Thymus (tissue), 11 donors: Measurements from ENCODE around the gene BRD3. TPM values are rescaled to one million over a fixed set of nuclear protein-coding genes. Genes with fewer than 3 reads are reported as not detected.
"Not testable (repeated sequence)": the region's sequence is repeated elsewhere in the genome, so short reads cannot be mapped to it uniquely, and the experiment has no call there.

ENCODE experiments used
- DNase-seq, 9 donors: peaks; one replicate each; pipeline ENCODE4 v3.0.0-alpha.2; 2013; ENCODE audit warnings: low spot score in 9 of 9, low read depth in 6 of 9, missing footprints in 1 of 9
- H3K27ac ChIP-seq, 2 donors: one replicate each; pipeline ENCODE4 v1.5.1; 2013; ENCODE audit warnings: control low read depth in 1 of 2, low read depth in 1 of 2, low read length in 1 of 2, mild to moderate bottlenecking in 1 of 2, moderate library complexity in 1 of 2
- H3K27me3 ChIP-seq, 2 donors: one replicate each; pipeline ENCODE4 v1.5.1; 2013; ENCODE audit warnings: low read length in 1 of 2; ENCODE audit not compliant: control insufficient read depth in 2 of 2, insufficient read depth in 1 of 2
- H3K36me3 ChIP-seq, 2 donors: one replicate each; pipeline ENCODE4 v1.5.1; 2013; ENCODE audit warnings: low read length in 1 of 2, mild to moderate bottlenecking in 1 of 2, moderate library complexity in 1 of 2; ENCODE audit not compliant: control insufficient read depth in 2 of 2, insufficient read depth in 2 of 2
- H3K4me1 ChIP-seq, 2 donors: one replicate each; pipeline ENCODE4 v1.5.1; 2013; ENCODE audit warnings: low read length in 2 of 2; ENCODE audit not compliant: control insufficient read depth in 2 of 2, insufficient read depth in 2 of 2
- H3K4me3 ChIP-seq, 2 donors: one replicate each; pipeline ENCODE4 v1.5.1; 2013; ENCODE audit warnings: low read length in 2 of 2, control low read depth in 1 of 2, mild to moderate bottlenecking in 1 of 2
- H3K9me3 ChIP-seq, 2 donors: one replicate each; pipeline ENCODE4 v1.5.1; 2013; ENCODE audit warnings: low read length in 1 of 2, mild to moderate bottlenecking in 1 of 2; ENCODE audit not compliant: control insufficient read depth in 2 of 2, insufficient read depth in 1 of 2
- WGBS: extraction: QIAGEN DNeasy Blood & Tissue Kit; methylation state at CpG from one replicate; pipeline ENCODE4 v1.1.7; 2013; 5-methylcytosine and 5-hydroxymethylcytosine counted together
- polyA plus RNA-seq: library from polyadenylated mRNA; stranded (reverse); fragments of 200-250 nt; gene quantifications from one replicate; pipeline ENCODE4 v1.2.3, GENCODE V29; 2013
- total RNA-seq: library from RNA; stranded (reverse); fragments of 120-200 nt; gene quantifications from one replicate; pipeline ENCODE4 v1.2.4, GENCODE V29; 2013
- donor health status: healthy.

The BRD3 gene
- total and polyA plus RNA-seq, 2 donors, result 6.4 to 14.5 TPM

DNA sequence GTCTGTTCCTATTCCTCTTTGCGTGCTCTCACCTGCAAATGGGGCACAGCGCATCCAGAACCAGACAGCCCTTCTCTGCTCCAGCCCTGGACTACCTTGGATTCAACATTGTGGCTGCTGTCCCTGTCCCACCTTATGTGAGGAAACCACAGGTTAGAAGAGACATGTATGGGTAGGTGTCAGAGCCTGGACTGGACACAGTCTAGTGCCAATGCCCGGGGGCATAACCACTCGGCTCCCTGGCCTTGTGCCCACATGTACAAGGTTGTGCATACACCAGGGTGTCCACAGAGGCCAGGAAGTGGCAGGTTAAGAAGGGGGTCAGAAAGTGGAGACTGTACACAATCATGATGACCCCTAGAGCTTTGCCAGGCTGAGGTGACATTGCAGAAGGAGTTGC is 22.1 kb upstream of the BRD3 start:
- no peaks in the 10 kb centered on the region for H3K4me1 ChIP-seq
- DNase-seq, result no peak
- H3K36me3 ChIP-seq, result no peaks in the 10 kb centered on the region
- WGBS, result 87% methylated on average over 4 of the region's 4 CpGs
- H3K4me3 ChIP-seq, result no peak overlapping the region
- H3K9me3 ChIP-seq, result peaks cover 0 to 3% of the 10 kb centered on the region in 2 donors
- no peak overlapping the region for H3K27ac ChIP-seq
- H3K27me3 ChIP-seq, result peaks cover 0 to 10% of the 10 kb centered on the region in 2 donors

DNA sequence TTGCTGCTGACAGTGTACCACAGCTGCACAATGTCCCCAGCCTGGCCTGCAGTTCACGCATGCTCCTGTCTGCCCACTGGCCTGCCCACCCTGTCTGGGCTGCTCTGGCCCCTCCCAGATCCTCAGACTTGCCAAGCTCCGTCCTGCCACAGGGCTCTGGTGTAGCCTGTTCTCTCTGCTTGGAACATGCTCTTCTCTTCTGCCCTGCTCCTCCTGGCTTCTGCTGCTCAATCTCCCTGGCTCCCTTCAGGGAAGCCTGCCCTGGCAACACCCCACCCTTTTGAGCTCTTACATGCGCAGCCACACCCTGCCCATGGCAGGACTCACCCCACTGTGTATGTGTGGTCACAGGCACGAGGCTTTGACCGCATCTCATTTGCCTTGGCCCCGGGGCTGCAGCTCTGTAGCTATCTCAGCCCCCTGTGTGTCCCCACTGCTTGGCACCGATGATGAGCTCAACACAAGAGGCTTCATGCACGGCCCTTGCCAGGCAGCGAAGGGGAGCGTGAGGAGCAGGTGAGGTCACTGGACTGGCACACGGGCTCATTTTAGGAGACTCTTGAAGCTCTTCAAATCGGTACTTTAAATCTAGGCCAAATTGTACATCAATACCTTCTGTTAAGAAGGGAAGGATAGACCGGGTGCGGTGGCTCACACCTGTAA is 20.4 kb upstream of the BRD3 start:
- no peaks in the 10 kb centered on the region for H3K4me1 ChIP-seq
- H3K27ac ChIP-seq, result no peak overlapping the region
- H3K9me3 ChIP-seq, result peaks cover 0 to 3% of the 10 kb centered on the region in 2 donors
- peaks cover 0 to 4% of the 10 kb centered on the region in 2 donors for H3K27me3 ChIP-seq
- no peak for DNase-seq
- H3K4me3 ChIP-seq, result no peak overlapping the region
- H3K36me3 ChIP-seq, result no peaks in the 10 kb centered on the region
- 93% methylated on average over 14 of the region's 14 CpGs for WGBS

DNA sequence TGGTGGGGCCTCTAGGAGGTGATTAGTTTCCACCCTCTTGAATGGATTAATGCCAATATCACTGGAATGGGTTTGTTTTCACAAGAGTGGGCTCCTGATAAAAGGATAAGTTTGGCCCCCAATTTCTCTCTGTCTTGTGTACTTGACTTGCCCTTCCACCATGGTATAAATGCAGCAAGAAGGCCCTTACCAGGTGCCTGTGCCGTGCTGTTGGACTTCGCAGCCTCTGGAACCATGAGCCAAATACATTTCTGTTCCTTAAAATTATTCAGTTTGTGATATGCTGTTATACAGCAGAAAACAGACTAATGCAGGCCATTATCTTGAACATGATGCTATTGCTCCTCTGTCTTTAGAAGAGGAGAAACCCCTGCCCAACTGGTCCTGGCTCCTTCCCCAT is 17.8 kb upstream of the BRD3 start:
- Histone ChIP-seq H3K9me3 (peaks cover 0 to 3% of the 10 kb centered on the region in 2 donors), H3K36me3 (no peaks in the 10 kb centered on the region), H3K4me3 (no peak overlapping the region), H3K27me3 (no peaks in the 10 kb centered on the region), H3K4me1 (no peaks in the 10 kb centered on the region), H3K27ac (no peak overlapping the region)
- WGBS, result 98% methylated on average over 2 of the region's 2 CpGs
- DNase-seq, result no peak

DNA sequence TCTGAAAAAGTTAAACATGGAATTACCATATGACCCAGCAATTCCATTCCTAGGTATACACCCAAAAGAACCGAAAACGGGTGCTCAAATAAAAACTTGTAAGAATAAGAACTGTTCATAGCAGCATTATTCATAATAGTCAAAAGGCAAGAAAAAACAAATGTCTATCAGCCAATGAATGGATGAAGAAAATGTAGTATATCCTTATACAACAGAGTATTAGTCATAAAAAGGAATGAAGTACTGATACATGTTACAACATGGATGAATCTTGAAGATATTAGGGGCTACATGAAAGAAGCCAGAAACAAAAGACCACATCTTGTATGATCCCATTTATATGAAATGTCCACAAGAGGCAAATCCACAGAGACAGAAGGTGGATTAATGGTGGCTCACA is 15.6 kb upstream of the BRD3 start:
- H3K9me3 ChIP-seq, result peaks cover 3% of the 10 kb centered on the region in 2 donors
- DNase-seq, result no peak
- no peaks in the 10 kb centered on the region for H3K36me3 ChIP-seq
- H3K27me3 ChIP-seq, result no peaks in the 10 kb centered on the region
- WGBS, result 92% methylated on average over 2 of the region's 2 CpGs
- no peaks in the 10 kb centered on the region for H3K4me1 ChIP-seq
- no peak overlapping the region for H3K27ac ChIP-seq
- H3K4me3 ChIP-seq, result no peak overlapping the region

DNA sequence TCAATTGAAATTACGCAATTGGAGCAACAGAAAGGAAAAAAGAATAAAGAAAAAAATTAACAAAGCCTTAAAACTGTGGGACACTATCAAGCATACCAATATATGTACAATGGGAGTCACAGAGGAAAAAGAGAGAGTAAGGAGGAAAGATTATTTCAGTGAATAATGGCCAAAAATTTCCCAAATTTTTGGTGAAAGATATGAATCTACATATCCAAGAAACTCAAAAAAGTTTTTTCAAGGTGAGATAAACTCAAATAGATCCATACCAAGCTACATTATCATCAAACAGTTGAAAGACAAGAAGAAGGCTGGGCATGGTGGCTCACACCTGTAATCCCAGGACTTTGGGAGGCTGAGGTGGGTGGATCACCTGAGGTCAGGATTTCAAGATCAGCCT is 8.8 kb upstream of the BRD3 start:
- Histone ChIP-seq H3K27me3 (peaks cover 0 to 3% of the 10 kb centered on the region in 2 donors), H3K36me3 (no peaks in the 10 kb centered on the region), H3K27ac (no peak overlapping the region), H3K4me3 (no peak overlapping the region), H3K4me1 (no peaks in the 10 kb centered on the region), H3K9me3 (peaks cover 0 to 7% of the 10 kb centered on the region in 2 donors)
- 0% methylated on average over 1 of the region's 1 CpG for WGBS
- no peak for DNase-seq

DNA sequence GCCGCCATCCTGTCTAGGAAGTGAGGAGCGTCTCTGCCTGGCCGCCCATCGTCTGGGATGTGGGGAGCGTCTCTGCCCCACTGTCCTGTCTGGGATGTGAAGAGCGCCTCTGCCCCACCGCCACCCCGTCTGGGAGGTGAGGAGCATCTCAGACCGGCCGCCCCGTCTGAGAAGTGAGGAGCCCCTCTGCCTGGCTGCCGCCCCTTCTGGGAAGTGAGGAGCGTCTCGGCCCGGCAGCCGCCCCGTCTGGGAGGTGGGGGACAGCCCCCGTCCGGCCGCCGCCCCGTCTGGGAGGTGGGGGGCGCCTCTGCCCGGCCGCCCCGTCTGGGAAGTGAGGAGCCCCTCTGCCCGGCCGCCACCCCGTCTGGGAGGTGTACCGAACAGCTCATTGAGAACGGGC is 7.9 kb upstream of the BRD3 start:
- not testable (repeated sequence) for H3K27ac ChIP-seq, H3K36me3 ChIP-seq, H3K4me1 ChIP-seq, DNase-seq, H3K27me3 ChIP-seq, H3K4me3 ChIP-seq
- 87% methylated on average over 31 of the region's 31 CpGs for WGBS
- peaks cover 0 to 11% of the 10 kb centered on the region in 2 donors for H3K9me3 ChIP-seq

DNA sequence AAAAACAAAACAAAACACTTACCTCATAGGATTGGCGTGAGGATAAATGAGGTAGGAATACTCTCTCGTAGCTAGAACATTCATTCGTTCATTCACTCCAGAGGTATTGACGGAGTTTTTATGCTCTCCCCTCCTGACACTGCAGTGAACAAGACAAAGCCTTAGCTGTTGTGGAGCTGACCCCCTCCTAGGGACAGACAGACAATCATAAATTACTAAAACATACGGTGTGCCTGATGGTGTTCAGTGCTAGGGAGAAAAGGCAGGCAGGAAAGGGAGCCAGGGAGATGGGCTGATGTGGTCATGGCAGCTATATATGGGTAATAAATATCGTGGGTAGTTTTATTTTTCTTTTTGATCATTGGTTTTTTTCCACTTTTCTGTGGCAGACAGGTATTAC is 5.7 kb upstream of the BRD3 start:
- peaks cover 0 to 27% of the 10 kb centered on the region in 2 donors for H3K27me3 ChIP-seq
- H3K27ac ChIP-seq, result no peak overlapping the region
- H3K4me3 ChIP-seq, result no peak overlapping the region
- H3K4me1 ChIP-seq, result peaks cover 0 to 9% of the 10 kb centered on the region in 2 donors
- H3K9me3 ChIP-seq, result peaks cover 0 to 9% of the 10 kb centered on the region in 2 donors
- H3K36me3 ChIP-seq, result no peaks in the 10 kb centered on the region
- DNase-seq, result no peak
- 88% methylated on average over 6 of the region's 6 CpGs for WGBS

DNA sequence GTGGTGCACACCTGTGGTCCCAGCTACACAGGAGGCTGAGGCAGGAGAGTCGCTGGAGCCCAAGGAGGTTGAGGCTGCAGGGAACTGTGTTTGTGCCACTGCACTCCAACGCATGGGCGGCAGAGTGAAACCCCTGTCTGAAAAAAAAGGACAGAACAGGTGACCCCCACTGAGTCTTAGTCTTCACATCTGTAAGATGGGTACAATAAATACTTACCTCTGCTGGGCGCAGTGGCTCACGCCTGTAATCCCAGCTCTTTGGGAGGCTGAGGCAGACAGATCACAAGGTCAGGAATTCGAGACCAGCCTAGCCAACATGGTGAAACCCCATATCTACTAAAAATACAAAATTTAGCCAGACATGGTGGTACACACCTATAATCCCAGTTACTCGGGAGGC is 4.9 kb upstream of the BRD3 start:
- H3K9me3 ChIP-seq, H3K36me3 ChIP-seq, H3K27ac ChIP-seq, H3K4me3 ChIP-seq, DNase-seq, H3K4me1 ChIP-seq: not testable (repeated sequence)
- 89% methylated on average over 7 of the region's 7 CpGs for WGBS
- H3K27me3 ChIP-seq, result peaks cover 0 to 27% of the 10 kb centered on the region in 2 donors

DNA sequence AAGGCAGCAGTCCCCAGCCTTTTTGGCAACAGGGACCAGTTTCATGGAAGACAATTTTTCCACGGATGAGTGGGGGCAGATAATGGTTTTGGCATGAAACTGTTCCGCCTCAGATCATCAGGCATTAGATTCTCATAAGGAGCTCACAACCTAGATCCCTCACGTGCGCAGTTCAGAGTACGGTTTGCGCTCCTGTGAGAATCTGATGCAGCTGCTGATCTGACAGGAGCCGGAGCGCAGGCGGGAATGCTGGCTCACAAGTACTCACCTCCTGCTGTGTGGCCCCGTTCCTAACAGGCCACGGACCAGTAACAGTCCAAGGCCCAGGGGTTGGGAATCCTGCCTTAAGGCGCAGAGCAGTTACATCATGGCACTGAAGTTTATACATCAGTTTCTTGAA is 3.3 kb upstream of the BRD3 start:
- no peak for DNase-seq
- 98% methylated on average over 12 of the region's 12 CpGs for WGBS
- no peaks in the 10 kb centered on the region for H3K36me3 ChIP-seq
- H3K9me3 ChIP-seq, result peaks cover 0 to 4% of the 10 kb centered on the region in 2 donors
- H3K27me3 ChIP-seq, result peaks cover 0 to 27% of the 10 kb centered on the region in 2 donors
- H3K27ac ChIP-seq, result no peak overlapping the region
- no peak overlapping the region for H3K4me3 ChIP-seq
- H3K4me1 ChIP-seq, result peaks cover under 1 to 11% of the 10 kb centered on the region in 2 donors
